Stimulated activated CD4-positive, alpha-beta T cell treated with anti-CD3 and anti-CD28 coated beads, Interleukin-12 subunit alpha, Interleukin-12 subunit beta, amount 100 ng/mL, for 4 hours (primary cell): ENCODE results near the gene CRK.
"Not testable (repeated sequence)": the region's sequence is repeated elsewhere in the genome, so short reads cannot be mapped to it uniquely, and the experiment has no call there.

Source experiments
- DNase-seq: peaks from one replicate; pipeline ENCODE4 v3.0.0-alpha.2; 2020

CRK gene

GRCh38 chr17:1420163-1420562 is 35.9 kb downstream of the CRK start:
- DNase-seq, result no peak

GRCh38 chr17:1418476-1418875 is 37.6 kb downstream of the CRK start:
- DNase-seq, result not testable (repeated sequence)

- no peak for DNase-seq
Measured at GRCh38 chr17:1416414-1416813, 39.6 kb downstream of the CRK start.

- no peak for DNase-seq
Measured at GRCh38 chr17:1414634-1415033, 41.4 kb downstream of the CRK start.

- no peak for DNase-seq
Measured at GRCh38 chr17:1414001-1414574, 41.9 kb downstream of the CRK start.

GRCh38 chr17:1413281-1413791 is 42.7 kb downstream of the CRK start:
- DNase-seq, result no peak

- DNase-seq, result no peak
Measured at GRCh38 chr17:1412185-1413110, 43.6 kb downstream of the CRK start.

- no peak for DNase-seq
Measured at GRCh38 chr17:1402262-1402586, 53.8 kb downstream of the CRK start.

- peak; percentile 97 for DNase-seq
Measured at GRCh38 chr17:1399679-1400512, 56.1 kb downstream of the CRK start, which contains the start of gene YWHAE. Gene YWHAE (minus strand): TSS chr17:1400222. CDS start chr17:1400110, 112 bp downstream.

- DNase-seq, result peak; percentile 11
Measured at GRCh38 chr17:1398931-1399678, 56.9 kb downstream of the CRK start.

- DNase-seq, result no peak
Measured at GRCh38 chr17:1398028-1398427, 58.0 kb downstream of the CRK start.

- not testable (repeated sequence) for DNase-seq
Measured at GRCh38 chr17:1395876-1396665, 60.0 kb downstream of the CRK start.

- DNase-seq, result no peak
Measured at GRCh38 chr17:1391577-1391976, 64.5 kb downstream of the CRK start.

- no peak for DNase-seq
Measured at GRCh38 chr17:1390432-1391367, 65.3 kb downstream of the CRK start.

- DNase-seq, result not testable (repeated sequence)
Measured at GRCh38 chr17:1387490-1388227, 68.4 kb downstream of the CRK start.

GRCh38 chr17:1386675-1387190 is 69.3 kb downstream of the CRK start:
- not testable (repeated sequence) for DNase-seq

- DNase-seq, result no peak
Measured at GRCh38 chr17:1386265-1386664, 69.8 kb downstream of the CRK start.

GRCh38 chr17:1385861-1386260 is 70.2 kb downstream of the CRK start:
- DNase-seq, result no peak

- no peak for DNase-seq
Measured at GRCh38 chr17:1384905-1385435, 71.1 kb downstream of the CRK start.
